Sigmoid colon (tissue), 4 donors: ENCODE measurements around the gene INSRR.

Experiments used
- CTCF ChIP-seq, 4 experiments: fragments of 450-650 bp in 3 of 4; fragments of 200-600 bp in 1 of 4; IDR thresholded peaks; one replicate each; pipeline ENCODE4 v1.5.1; 2016 to 2019; ENCODE audit warnings: antibody characterized with exemption in 4 of 4, mild to moderate bottlenecking in 3 of 4, moderate library complexity in 2 of 4
- EP300 ChIP-seq, 4 donors: sonication (generic); formaldehyde crosslinking; IDR thresholded peaks; one replicate each; pipeline ENCODE4 v1.6.1; 2017; ENCODE audit warnings: antibody characterized with exemption in 4 of 4

GRCh38 chr1:156896490-156897033 lies 37.6 kb upstream of the INSRR start:
- no peak for TF ChIP-seq CTCF (IDR thresholded peaks at IDR 0.05)
- no peak for TF ChIP-seq EP300 (IDR thresholded peaks at IDR 0.05)
